HL-60/S4 treated with retinoic acid at 250 ng/mL for 4 days and 3 days (cell line): ENCODE results near the gene FARP1.
"Not testable (repeated sequence)": the region's sequence is repeated elsewhere in the genome, so short reads cannot be mapped to it uniquely, and the experiment has no call there.

ENCODE experiments used
- in situ Hi-C: fragments of 300-500 bp; cut with MboI; formaldehyde crosslinking; loops from 2 replicates; pipeline ENCODE4 v1.7.0; 2022; ENCODE audit warnings: low sequenced_read_pairs

FARP1 gene

GRCh38 chr13:98252931-98253470, 110.1 kb downstream of the FARP1 start:
- in situ Hi-C loops, result no loop called here

- in situ Hi-C loops, result no loop called here
Observed at GRCh38 chr13:98253526-98253925, 110.6 kb downstream of the FARP1 start.

- in situ Hi-C loops, result no loop called here
Observed at GRCh38 chr13:98254513-98254912, 111.6 kb downstream of the FARP1 start.

- in situ Hi-C loops, result no loop called here
Observed at GRCh38 chr13:98258226-98258625, 115.3 kb downstream of the FARP1 start.

GRCh38 chr13:98260357-98261164, 117.7 kb downstream of the FARP1 start:
- in situ Hi-C loops, result no loop called here

- in situ Hi-C loops, result no loop called here
Observed at GRCh38 chr13:98261165-98261702, 118.3 kb downstream of the FARP1 start.

- in situ Hi-C loops, result no loop called here
Observed at GRCh38 chr13:98262292-98262691, 119.4 kb downstream of the FARP1 start.

GRCh38 chr13:98263841-98264240, 120.9 kb downstream of the FARP1 start:
- in situ Hi-C loops, result no loop called here

GRCh38 chr13:98264877-98265276, 122.0 kb downstream of the FARP1 start:
- in situ Hi-C loops, result no loop called here

GRCh38 chr13:98265692-98266551, 123.0 kb downstream of the FARP1 start:
- in situ Hi-C loops, result no loop called here

GRCh38 chr13:98267080-98267912, 124.4 kb downstream of the FARP1 start:
- in situ Hi-C loops, result no loop called here

- in situ Hi-C loops, result no loop called here
Observed at GRCh38 chr13:98269386-98269785, 126.5 kb downstream of the FARP1 start.

GRCh38 chr13:98270819-98271218, 127.9 kb downstream of the FARP1 start:
- in situ Hi-C loops, result no loop called here

- in situ Hi-C loops, result not testable (repeated sequence)
Observed at GRCh38 chr13:98271646-98272045, 128.8 kb downstream of the FARP1 start.

- in situ Hi-C loops, result no loop called here
Observed at GRCh38 chr13:98272549-98272948, 129.7 kb downstream of the FARP1 start.

GRCh38 chr13:98273067-98273823, 130.4 kb downstream of the FARP1 start:
- in situ Hi-C loops, result no loop called here

- in situ Hi-C loops, result no loop called here
Observed at GRCh38 chr13:98273824-98274742, 131.2 kb downstream of the FARP1 start.

- in situ Hi-C loops, result no loop called here
Observed at GRCh38 chr13:98274921-98275487, 132.1 kb downstream of the FARP1 start.
